Stimulated activated naive CD8-positive, alpha-beta T cell treated with anti-CD3 and anti-CD28 coated beads, Interleukin-15, Interleukin-2, amounts not matched to agents 100 ng/mL and 50 ng/mL, for 24 hours (primary cell): Measurements from ENCODE around the gene TRPM1.

Experiments
- H3K27ac Mint-ChIP-seq: one replicate; pipeline ENCODE4 v1.8.0; 2021; ENCODE audit warnings: mild to moderate bottlenecking, mixed read lengths
- H3K27me3 Mint-ChIP-seq: one replicate; pipeline ENCODE4 v1.8.0; 2021; ENCODE audit warnings: mixed read lengths
- H3K36me3 Mint-ChIP-seq: one replicate; pipeline ENCODE4 v1.8.0; 2021; ENCODE audit warnings: low read depth, mixed read lengths
- H3K4me1 Mint-ChIP-seq: one replicate; pipeline ENCODE4 v1.8.0; 2021; ENCODE audit warnings: low read depth, mixed read lengths
- H3K4me3 Mint-ChIP-seq: one replicate; pipeline ENCODE4 v1.8.0; 2021; ENCODE audit warnings: mild to moderate bottlenecking, mixed read lengths
- H3K9me3 Mint-ChIP-seq: one replicate; pipeline ENCODE4 v1.8.0; 2021; ENCODE audit warnings: mixed read lengths

Gene TRPM1

GRCh38 chr15:30984118-30984517 is 117.4 kb downstream of the TRPM1 start:
- Mint-ChIP-seq H3K36me3 (peaks cover 39% of the 10 kb centered on the region), H3K4me3 (no peak overlapping the region), H3K4me1 (peaks cover 68% of the 10 kb centered on the region), H3K9me3 (no peaks in the 10 kb centered on the region), H3K27ac (no peak overlapping the region), H3K27me3 (no peaks in the 10 kb centered on the region)

DNA sequence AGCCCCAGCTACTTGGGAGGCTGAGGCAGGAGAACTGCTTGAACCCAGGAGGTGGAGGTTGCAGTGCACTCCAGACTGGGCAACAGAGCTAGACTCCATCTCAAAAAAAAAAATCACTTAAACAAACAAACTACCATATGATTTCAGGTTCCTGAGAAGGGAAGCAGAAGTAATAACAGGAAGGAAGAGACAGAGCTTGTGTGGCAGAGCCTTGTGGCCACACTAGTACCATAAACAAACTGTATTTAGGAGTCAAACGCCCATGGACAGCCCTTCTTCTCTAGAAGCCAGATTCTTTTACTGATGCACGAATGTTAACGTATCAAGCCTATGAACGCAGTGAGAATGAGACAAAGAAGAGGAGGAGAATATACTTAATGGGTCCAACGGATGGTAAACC is 122.1 kb downstream of the TRPM1 start:
- H3K36me3 Mint-ChIP-seq, result peaks cover 23% of the 10 kb centered on the region
- H3K4me1 Mint-ChIP-seq, result peaks cover 45% of the 10 kb centered on the region
- no peaks in the 10 kb centered on the region for H3K27me3 Mint-ChIP-seq
- H3K27ac Mint-ChIP-seq, result peak overlapping the region; percentile 33
- H3K4me3 Mint-ChIP-seq, result no peak overlapping the region
- H3K9me3 Mint-ChIP-seq, result no peaks in the 10 kb centered on the region

DNA sequence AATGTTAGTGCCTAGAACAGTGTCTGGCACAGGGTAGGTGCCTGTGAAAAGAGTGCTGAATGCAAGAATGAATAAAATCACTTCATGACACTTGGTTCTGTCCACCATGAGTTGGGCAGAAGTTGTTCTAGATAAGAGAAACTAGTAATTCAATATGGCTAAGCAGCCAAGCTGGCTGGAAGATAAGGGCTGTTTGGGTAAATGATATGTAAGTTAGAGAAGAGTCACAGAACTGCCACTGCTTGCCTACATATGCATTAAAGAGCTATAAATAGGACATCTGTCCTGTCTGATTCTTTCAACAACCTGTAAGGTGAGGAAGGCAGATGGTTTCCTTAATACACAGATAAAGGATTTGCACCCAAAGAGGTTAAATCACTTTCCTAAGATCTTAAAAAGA is 123.2 kb downstream of the TRPM1 start:
- Mint-ChIP-seq H3K4me3 (no peak overlapping the region), H3K27ac (no peak overlapping the region), H3K27me3 (no peaks in the 10 kb centered on the region), H3K36me3 (peaks cover 33% of the 10 kb centered on the region), H3K9me3 (no peaks in the 10 kb centered on the region), H3K4me1 (peaks cover 37% of the 10 kb centered on the region)

DNA sequence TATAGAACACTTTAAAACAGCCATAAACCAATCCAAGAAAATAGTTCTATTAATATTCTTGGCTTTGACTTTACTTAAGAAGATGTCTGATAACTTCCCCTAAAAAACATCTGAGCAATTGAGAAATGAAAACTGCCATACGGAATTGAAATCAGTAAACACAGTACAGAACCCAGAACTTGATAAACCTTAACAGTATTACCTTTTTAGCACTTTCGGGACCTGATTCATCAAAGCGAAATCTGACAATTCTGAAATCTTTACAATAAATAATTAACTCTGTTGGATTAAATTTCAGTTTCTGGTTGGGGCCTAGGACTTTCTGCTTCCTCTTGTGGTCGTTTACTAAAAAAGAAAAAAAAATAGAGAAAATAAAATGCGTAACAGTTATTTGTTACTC is 127.4 kb downstream of the TRPM1 start:
- peaks cover 34% of the 10 kb centered on the region for H3K4me1 Mint-ChIP-seq
- H3K9me3 Mint-ChIP-seq, result no peaks in the 10 kb centered on the region
- H3K4me3 Mint-ChIP-seq, result no peak overlapping the region
- no peak overlapping the region for H3K27ac Mint-ChIP-seq
- peaks cover 41% of the 10 kb centered on the region for H3K36me3 Mint-ChIP-seq
- H3K27me3 Mint-ChIP-seq, result no peaks in the 10 kb centered on the region

DNA sequence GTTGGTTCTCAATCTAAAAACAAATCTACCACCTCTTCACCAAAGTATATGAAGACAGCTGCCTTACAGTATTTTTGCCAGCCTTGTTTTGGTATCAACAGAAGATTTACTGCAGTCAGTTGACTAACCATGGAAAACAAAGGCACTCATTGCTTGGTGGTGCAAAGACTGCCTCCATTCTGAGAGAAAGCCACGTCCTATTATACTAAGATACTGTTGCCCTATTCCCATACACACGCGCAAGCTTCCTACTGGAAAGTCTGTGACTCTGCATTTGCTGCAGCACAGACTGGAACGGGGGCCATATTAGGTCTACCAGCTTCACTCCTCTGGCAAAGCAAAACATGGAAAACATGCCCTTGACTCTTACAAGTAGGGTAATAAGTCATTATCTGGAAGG is 128.1 kb downstream of the TRPM1 start:
- Mint-ChIP-seq H3K36me3 (peaks cover 41% of the 10 kb centered on the region), H3K9me3 (no peaks in the 10 kb centered on the region), H3K27me3 (no peaks in the 10 kb centered on the region), H3K27ac (no peak overlapping the region), H3K4me3 (no peak overlapping the region), H3K4me1 (peaks cover 38% of the 10 kb centered on the region)

DNA sequence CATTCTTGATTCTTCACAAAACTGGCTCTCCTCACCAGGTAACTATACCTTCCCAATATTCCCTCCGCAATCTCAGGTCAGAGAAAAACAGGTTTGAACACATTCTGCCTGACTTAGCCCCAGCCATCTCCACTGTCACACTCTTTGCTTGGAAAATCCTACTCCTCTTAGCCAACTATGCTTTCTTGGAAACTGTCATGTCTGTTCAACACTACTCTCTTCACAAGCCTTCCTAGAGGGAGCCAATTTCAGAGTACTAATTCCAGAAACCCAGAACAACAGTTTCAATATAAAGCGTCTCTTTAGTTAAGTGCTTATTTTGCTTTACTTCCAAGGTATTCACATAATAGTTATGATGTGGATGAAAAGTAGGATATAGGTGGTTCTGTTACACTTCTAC is 131.8 kb downstream of the TRPM1 start:
- H3K9me3 Mint-ChIP-seq, result no peaks in the 10 kb centered on the region
- H3K27ac Mint-ChIP-seq, result no peak overlapping the region
- H3K4me3 Mint-ChIP-seq, result no peak overlapping the region
- H3K36me3 Mint-ChIP-seq, result peaks cover 47% of the 10 kb centered on the region
- peaks cover 30% of the 10 kb centered on the region for H3K4me1 Mint-ChIP-seq
- no peaks in the 10 kb centered on the region for H3K27me3 Mint-ChIP-seq

DNA sequence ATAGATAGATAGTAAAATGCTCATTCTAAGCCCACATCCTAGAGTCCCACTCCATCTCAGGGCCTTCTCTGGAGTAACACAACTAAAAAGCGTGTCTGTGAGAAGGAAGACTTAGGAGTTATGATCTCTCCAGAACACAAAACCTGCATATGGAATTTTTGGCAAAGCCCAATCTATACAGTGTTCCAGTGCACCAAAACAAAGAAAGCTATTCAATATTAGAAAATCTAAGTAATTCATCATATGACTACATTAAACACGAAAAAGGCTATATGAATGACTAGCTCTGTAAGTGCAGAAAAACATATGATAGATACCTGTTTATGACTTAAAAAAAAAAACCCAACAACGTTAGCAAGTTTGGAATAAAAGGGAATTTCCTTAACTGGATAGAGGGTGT is 137.8 kb downstream of the TRPM1 start:
- no peak overlapping the region for H3K27ac Mint-ChIP-seq
- no peaks in the 10 kb centered on the region for H3K27me3 Mint-ChIP-seq
- H3K36me3 Mint-ChIP-seq, result peaks cover 30% of the 10 kb centered on the region
- H3K4me3 Mint-ChIP-seq, result no peak overlapping the region
- peaks cover 17% of the 10 kb centered on the region for H3K4me1 Mint-ChIP-seq
- no peaks in the 10 kb centered on the region for H3K9me3 Mint-ChIP-seq

DNA sequence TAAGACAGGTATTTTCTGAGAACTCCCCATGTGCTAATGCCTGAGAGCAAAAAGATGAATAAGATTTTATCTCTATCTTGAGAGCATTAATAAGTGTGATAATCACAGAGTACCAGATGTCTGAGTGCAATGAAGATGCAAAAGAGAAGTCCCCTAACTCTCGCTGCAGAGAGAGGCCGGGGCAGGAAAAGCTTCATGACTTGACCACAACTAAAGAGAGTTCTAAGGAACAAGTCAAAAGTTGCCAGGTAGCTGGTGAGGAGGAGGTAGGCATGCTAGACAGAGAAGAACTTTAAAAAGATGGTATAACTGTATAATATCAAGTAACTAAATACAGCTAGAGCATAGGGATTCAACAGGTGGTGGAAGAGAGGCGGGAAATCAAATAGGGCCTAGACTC is 138.9 kb downstream of the TRPM1 start:
- Mint-ChIP-seq H3K36me3 (peaks cover 35% of the 10 kb centered on the region), H3K4me1 (peaks cover 15% of the 10 kb centered on the region), H3K9me3 (no peaks in the 10 kb centered on the region), H3K27me3 (no peaks in the 10 kb centered on the region), H3K27ac (peak overlapping the region; percentile 21), H3K4me3 (no peak overlapping the region)

DNA sequence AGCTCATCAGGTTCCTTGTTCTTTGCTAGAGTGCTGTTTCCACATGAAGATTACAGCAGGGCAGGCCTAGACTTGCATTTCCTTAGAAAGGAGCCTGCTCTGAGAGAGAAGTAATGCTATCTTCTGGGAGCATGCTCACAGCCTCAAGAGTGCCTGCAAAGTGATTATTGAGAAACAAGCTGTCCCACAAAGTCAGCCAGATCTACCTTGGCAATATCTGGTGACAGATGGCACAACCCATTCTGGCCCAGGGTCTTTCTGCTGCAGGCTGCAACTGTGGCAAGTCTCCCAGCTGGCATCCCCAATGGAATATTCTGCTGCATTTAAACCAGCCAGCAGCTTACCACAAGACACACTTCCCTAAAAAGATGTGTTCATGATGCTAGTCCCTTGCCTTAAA is 139.4 kb downstream of the TRPM1 start:
- H3K4me3 Mint-ChIP-seq, result no peak overlapping the region
- peaks cover 38% of the 10 kb centered on the region for H3K36me3 Mint-ChIP-seq
- H3K27me3 Mint-ChIP-seq, result no peaks in the 10 kb centered on the region
- H3K9me3 Mint-ChIP-seq, result no peaks in the 10 kb centered on the region
- H3K4me1 Mint-ChIP-seq, result peaks cover 15% of the 10 kb centered on the region
- no peak overlapping the region for H3K27ac Mint-ChIP-seq

DNA sequence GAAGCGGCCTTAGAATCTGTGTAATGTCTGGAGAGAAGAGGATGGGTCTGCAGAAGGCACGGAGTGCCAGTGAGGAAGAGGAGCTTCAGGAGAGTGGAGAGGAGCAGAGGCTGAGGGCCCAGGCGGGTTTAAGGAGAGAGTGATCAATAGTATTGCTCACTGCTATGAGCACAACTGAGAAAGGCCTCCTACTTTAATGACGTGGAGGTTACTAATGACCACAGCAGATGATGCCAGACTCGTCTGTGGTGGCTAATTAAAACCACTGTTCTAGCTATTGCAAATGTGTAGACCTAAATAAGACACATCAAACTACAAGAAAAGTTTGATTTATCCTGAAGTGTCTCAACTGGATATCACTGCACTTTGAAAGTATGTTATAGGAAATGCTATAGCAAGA is 143.3 kb downstream of the TRPM1 start:
- Mint-ChIP-seq H3K27me3 (no peaks in the 10 kb centered on the region), H3K4me1 (peaks cover 21% of the 10 kb centered on the region), H3K4me3 (no peak overlapping the region), H3K36me3 (peaks cover 45% of the 10 kb centered on the region), H3K9me3 (no peaks in the 10 kb centered on the region), H3K27ac (peak overlapping the region; percentile 43)

DNA sequence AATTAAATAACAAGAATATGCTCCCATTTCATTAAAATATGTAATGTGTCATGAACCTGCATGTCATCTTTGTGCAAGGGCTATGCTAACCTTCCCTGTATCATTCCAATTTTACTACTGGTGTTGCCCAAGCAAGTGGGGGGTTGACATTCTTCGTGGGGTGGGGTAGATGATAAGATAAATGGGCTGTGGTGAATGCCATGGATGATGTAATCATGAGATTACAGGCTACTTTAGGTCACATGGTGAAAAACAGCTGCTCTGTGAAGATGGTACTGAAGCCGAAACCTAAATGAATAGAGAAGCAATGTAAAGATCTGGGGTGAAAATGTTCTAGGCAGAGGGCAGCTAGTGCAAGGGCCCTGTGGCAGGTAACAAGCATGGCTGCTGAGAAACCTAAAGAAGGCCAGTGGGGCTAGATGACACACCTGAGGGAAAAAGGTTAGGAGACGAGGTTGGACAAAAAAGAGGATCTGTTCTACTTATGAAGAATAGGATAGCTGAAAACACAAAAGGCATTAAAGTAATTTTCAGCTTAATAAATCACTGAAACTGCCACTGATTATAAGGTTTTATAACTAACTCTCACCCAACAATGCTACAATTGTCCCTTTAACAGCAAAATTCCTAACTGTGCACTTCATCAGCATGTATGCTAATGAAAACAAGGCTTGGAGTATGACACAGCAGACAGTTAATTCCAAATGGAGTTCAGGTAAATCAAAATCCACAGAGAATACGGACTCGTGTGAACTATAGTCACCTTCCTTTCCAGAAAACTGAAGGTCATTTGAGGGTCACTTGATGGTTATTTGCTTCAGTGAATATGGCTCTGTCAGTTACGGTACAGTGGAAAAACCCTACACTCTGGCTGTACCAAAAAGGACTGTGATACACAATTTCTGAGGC is 145.1 kb downstream of the TRPM1 start:
- H3K36me3 Mint-ChIP-seq, result peaks cover 56% of the 10 kb centered on the region
- peaks cover 15% of the 10 kb centered on the region for H3K4me1 Mint-ChIP-seq
- H3K9me3 Mint-ChIP-seq, result no peaks in the 10 kb centered on the region
- H3K4me3 Mint-ChIP-seq, result no peak overlapping the region
- H3K27me3 Mint-ChIP-seq, result no peaks in the 10 kb centered on the region
- H3K27ac Mint-ChIP-seq, result peak overlapping the region; percentile 47

DNA sequence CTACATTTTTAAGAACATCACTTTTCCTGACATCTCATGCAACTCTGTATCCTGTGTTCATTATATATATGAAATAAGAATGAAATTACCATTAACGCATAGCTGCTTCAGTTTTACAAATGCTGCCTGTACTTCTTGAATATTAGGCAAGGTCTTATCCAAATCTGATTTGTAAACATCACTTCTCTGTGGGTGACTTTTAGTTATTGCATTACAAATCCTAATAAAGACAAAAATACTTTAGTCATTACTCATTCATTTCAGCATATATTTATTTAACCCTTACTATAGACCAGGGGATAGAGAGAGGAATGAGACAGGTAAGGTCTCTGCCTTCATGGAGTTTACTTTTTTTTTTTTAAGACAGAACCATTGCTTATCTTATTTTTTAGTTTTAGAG is 146.9 kb downstream of the TRPM1 start:
- Mint-ChIP-seq H3K27ac (peak overlapping the region; percentile 78), H3K4me3 (no peak overlapping the region), H3K4me1 (peaks cover 15% of the 10 kb centered on the region), H3K36me3 (peaks cover 63% of the 10 kb centered on the region), H3K27me3 (no peaks in the 10 kb centered on the region), H3K9me3 (no peaks in the 10 kb centered on the region)

- Mint-ChIP-seq H3K27me3 (no peaks in the 10 kb centered on the region), H3K4me1 (peaks cover 15% of the 10 kb centered on the region), H3K27ac (no peak overlapping the region), H3K4me3 (no peak overlapping the region), H3K36me3 (peaks cover 72% of the 10 kb centered on the region), H3K9me3 (no peaks in the 10 kb centered on the region)
Measured at GRCh38 chr15:30953731-30954378, 147.7 kb downstream of the TRPM1 start.

DNA sequence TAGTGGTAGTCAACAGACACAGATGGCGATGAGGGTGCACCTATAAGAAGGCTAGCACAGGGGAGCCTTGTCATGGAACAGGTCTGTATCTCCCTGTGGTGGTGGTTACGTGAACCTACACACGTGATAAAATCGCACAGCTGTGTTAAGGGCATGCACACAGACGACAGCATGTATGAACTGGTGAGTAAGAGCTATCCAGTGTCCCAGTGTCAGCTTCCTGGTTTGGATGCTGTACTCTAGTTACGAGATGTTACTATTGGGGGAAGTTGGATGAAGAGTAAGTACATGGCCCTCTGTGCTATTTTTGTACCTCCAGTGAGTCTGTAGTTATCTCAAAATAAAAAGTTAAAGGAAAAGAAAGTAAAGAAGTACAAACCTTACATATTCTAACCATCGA is 148.3 kb downstream of the TRPM1 start:
- Mint-ChIP-seq H3K27ac (no peak overlapping the region), H3K27me3 (no peaks in the 10 kb centered on the region), H3K4me1 (peaks cover 15% of the 10 kb centered on the region), H3K36me3 (peaks cover 78% of the 10 kb centered on the region), H3K4me3 (no peak overlapping the region), H3K9me3 (no peaks in the 10 kb centered on the region)
